ENCODE results near the gene CRY2. TPM values are rescaled to one million over a fixed set of nuclear protein-coding genes. Genes with fewer than 3 reads are reported as not detected.

The CRY2 gene
- total and polyA plus RNA-seq, 2 of the 13 experiments (the other 11 are each of a cell fraction or from before 2014, with no cell fraction given) = 10.1 to 12.2 TPM

GRCh38 chr11:45804761-45805304 is 42.4 kb upstream of the CRY2 start, which contains the start of gene SLC35C1 (continued):
- TF ChIP-seq AKAP8 (CRISPR knock-in tag; IDR thresholded peaks at IDR 0.05) (no peak; the same call in 1 of the 2 replicates), CREM (IDR thresholded peaks at IDR 0.05) (no peak), CREM (CRISPR knock-in tag; IDR thresholded peaks at IDR 0.05) (no peak), STAG1 (CRISPR knock-in tag; IDR thresholded peaks at IDR 0.05) (no peak), ADNP (CRISPR knock-in tag; IDR thresholded peaks at IDR 0.05) (no peak), MAFF (IDR thresholded peaks at IDR 0.05; ENCODE audit: low read depth, low read length) (no peak), HOXA5 (CRISPR knock-in tag; IDR thresholded peaks at IDR 0.05) (peak; percentile 71; the same call in 1 of the 2 replicates), NR2C2 (CRISPR knock-in tag; IDR thresholded peaks at IDR 0.05; ENCODE audit: borderline replicate concordance) (0 out of 2 replicates have a peak, but pooled peaks have one; percentile 5), ATAD3A (CRISPR knock-in tag; IDR thresholded peaks at IDR 0.05) (no peak), ZBTB8A (CRISPR knock-in tag; IDR thresholded peaks at IDR 0.05; ENCODE audit: borderline replicate concordance, low read depth) (no peak), NR2F1 (CRISPR knock-in tag; IDR thresholded peaks at IDR 0.05) (no peak; a peak in 1 of 4 replicates), ZBTB43 (CRISPR knock-in tag; conservative IDR thresholded peaks at IDR 0.05) (0 out of 2 replicates have a peak, but pooled peaks have one; percentile 47), CSRNP1 (CRISPR knock-in tag; IDR thresholded peaks at IDR 0.05) (no peak), TARDBP (CRISPR knock-in tag; IDR thresholded peaks at IDR 0.05) (no peak), TBL1XR1 (IDR thresholded peaks at IDR 0.05; ENCODE audit: borderline replicate concordance, low read length, partially characterized antibody) (no peak), PHF21A (CRISPR knock-in tag; IDR thresholded peaks at IDR 0.05) (no peak), GLI4 (CRISPR knock-in tag; IDR thresholded peaks at IDR 0.05; ENCODE audit: borderline replicate concordance) (no peak)
- TF ChIP-seq, protein P1, sequence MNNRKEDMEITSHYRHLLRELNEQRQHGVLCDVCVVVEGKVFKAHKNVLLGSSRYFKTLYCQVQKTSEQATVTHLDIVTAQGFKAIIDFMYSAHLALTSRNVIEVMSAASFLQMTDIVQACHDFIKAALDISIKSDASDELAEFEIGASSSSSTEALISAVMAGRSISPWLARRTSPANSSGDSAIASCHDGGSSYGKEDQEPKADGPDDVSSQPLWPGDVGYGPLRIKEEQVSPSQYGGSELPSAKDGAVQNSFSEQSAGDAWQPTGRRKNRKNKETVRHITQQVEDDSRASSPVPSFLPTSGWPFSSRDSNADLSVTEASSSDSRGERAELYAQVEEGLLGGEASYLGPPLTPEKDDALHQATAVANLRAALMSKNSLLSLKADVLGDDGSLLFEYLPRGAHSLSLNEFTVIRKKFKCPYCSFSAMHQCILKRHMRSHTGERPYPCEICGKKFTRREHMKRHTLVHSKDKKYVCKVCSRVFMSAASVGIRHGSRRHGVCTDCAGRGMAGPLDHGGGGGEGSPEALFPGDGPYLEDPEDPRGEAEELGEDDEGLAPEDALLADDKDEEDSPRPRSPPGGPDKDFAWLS (CRISPR knock-in tag; IDR thresholded peaks at IDR 0.05; ENCODE audit: borderline replicate concordance) = no peak

Data from HepG2 (cell line).